ENCODE results near the gene OLIG2. TPM values are rescaled to one million over a fixed set of nuclear protein-coding genes. Genes with fewer than 3 reads are reported as not detected.
A peak's percentile ranks its signal among the peaks of the same experiment; 100 is the strongest.

Gene OLIG2
- total RNA-seq, 1 donor from 2014 or later = not detected

DNA sequence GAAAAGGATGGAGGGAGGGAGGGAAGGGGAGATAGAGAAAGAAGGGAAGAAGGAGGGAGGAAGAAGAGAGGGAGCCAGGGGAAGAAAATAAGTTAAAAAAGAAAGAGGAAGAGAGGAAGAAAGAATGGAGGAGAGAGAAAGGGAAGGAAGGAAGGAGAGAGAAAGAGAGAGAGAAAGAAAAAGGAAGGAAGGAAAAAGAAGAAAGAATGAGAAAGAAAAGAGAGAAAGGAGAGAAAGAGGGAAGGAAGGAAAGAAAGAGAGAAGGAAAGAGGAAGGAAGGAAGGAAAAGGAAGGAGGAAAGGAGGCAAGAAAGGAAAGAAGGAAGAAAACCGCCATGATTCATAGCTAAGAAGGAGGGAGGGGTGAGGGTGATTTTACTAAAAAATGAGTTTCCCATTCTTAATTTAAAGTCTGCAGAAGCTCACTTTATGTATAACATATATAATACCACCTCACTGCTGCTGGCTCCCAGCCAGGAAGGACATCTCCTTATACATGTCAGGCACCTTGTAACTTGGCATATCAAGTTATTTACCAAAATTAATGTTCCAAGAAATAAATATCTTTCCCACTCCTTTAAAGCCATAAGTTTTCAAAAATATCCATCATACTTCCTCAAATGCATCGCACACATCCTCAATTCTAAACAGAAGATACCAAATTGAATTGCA is 46.0 kb upstream of the OLIG2 start:
- H3K4me3 ChIP-seq = no peak overlapping the region
- H3K27ac ChIP-seq = no peak overlapping the region
- H3K27me3 ChIP-seq = no peaks in the 10 kb centered on the region
- no peak for DNase-seq (ENCODE audit: extremely low spot score in 2 of 2)
- no peaks in the 10 kb centered on the region for H3K36me3 ChIP-seq
- no peaks in the 10 kb centered on the region for H3K4me1 ChIP-seq
- intact Hi-C loops (cut with DNase I) = no loop called here
- H3K9me3 ChIP-seq = no peaks in the 10 kb centered on the region
- TF ChIP-seq POLR2AphosphoS5 (IDR thresholded peaks at IDR 0.05; ENCODE audit: insufficient read depth in 1 of 2, low read depth in 1 of 2) (no peak), POLR2A (IDR thresholded peaks at IDR 0.05) (no peak)
- TF ChIP-seq, protein P1, sequence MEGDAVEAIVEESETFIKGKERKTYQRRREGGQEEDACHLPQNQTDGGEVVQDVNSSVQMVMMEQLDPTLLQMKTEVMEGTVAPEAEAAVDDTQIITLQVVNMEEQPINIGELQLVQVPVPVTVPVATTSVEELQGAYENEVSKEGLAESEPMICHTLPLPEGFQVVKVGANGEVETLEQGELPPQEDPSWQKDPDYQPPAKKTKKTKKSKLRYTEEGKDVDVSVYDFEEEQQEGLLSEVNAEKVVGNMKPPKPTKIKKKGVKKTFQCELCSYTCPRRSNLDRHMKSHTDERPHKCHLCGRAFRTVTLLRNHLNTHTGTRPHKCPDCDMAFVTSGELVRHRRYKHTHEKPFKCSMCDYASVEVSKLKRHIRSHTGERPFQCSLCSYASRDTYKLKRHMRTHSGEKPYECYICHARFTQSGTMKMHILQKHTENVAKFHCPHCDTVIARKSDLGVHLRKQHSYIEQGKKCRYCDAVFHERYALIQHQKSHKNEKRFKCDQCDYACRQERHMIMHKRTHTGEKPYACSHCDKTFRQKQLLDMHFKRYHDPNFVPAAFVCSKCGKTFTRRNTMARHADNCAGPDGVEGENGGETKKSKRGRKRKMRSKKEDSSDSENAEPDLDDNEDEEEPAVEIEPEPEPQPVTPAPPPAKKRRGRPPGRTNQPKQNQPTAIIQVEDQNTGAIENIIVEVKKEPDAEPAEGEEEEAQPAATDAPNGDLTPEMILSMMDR (IDR thresholded peaks at IDR 0.05) = no peak

DNA sequence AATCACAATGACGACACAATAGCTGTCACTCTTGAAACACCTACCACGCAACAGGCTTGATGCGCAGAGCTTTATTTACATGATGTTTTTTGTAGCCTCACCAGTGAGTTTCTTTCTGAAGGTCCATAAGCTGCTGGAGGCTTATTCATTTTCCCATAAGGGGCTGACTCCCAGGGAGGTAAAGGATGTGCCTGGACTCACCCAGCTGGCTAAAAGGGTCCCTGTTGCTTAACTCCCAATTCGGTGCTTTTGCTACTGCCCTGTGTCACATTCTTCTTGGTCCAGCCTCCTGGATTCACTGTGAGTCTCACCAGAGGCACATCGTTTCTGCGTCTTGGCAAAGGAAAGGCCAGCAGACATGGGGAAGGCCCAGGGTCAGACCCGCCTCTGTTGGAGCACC is 44.6 kb upstream of the OLIG2 start:
- TF ChIP-seq, protein P1 (IDR thresholded peaks at IDR 0.05) = no peak
- TF ChIP-seq POLR2AphosphoS5 (IDR thresholded peaks at IDR 0.05; ENCODE audit: insufficient read depth in 1 of 2, low read depth in 1 of 2) = no peak
- TF ChIP-seq POLR2A (IDR thresholded peaks at IDR 0.05) = no peak
- H3K4me1 ChIP-seq = no peaks in the 10 kb centered on the region
- no peaks in the 10 kb centered on the region for H3K9me3 ChIP-seq
- H3K4me3 ChIP-seq = no peak overlapping the region
- intact Hi-C loops (cut with DNase I) = no loop called here
- no peak overlapping the region for H3K27ac ChIP-seq
- no peaks in the 10 kb centered on the region for H3K27me3 ChIP-seq
- peak in 1 of 2 donors; percentile 52 for DNase-seq (ENCODE audit: extremely low spot score in 2 of 2)
- no peaks in the 10 kb centered on the region for H3K36me3 ChIP-seq

DNA sequence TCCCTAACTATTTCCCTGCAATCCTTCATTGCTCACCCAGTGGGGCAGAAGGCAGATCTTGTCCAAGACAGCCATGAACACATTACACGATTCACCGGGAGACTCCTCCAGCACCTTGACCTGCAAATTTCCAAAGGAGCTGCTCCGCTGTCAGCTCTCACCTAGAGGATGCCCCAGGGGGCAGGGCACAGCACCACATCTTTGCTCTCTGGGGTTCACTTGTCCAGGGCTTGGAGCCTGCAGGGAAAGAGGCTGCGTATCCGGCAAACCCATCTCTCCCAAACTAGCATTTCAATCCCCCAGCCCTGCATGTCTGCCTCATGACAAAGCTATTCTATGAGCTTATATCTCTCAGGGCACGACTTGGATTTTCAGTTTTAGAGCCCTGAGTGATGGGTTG is 35.1 kb upstream of the OLIG2 start:
- TF ChIP-seq POLR2A (IDR thresholded peaks at IDR 0.05) = no peak
- TF ChIP-seq, protein P1 (IDR thresholded peaks at IDR 0.05) = no peak
- no peak for TF ChIP-seq POLR2AphosphoS5 (IDR thresholded peaks at IDR 0.05; ENCODE audit: insufficient read depth in 1 of 2, low read depth in 1 of 2)
- no peaks in the 10 kb centered on the region for H3K27me3 ChIP-seq
- intact Hi-C loops (cut with DNase I) = no loop called here
- no peaks in the 10 kb centered on the region for H3K9me3 ChIP-seq
- peak in 1 of 2 donors; percentile 29 for DNase-seq (ENCODE audit: extremely low spot score in 2 of 2)
- H3K27ac ChIP-seq = no peak overlapping the region
- no peaks in the 10 kb centered on the region for H3K4me1 ChIP-seq
- no peak overlapping the region for H3K4me3 ChIP-seq
- H3K36me3 ChIP-seq = no peaks in the 10 kb centered on the region

DNA sequence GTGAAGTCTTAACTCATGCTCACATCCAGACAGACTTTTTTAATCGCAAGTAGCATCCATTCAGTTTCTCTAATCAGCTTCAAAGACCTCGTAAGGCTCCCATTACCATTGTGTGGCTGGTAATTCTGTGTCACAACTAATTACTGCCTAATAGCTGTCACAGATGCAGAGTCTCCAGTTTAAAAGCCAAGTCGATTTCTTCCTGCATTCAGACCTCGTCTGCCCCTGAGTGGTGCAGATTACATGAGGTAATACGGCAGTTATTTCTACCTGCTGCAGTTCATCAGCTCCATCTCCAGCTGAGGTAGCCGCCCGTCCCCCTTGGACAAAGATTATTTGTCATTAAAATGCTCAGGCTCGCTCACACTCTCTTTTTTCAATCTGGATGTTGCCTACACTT is 34.4 kb upstream of the OLIG2 start:
- H3K4me3 ChIP-seq = no peak overlapping the region
- DNase-seq (ENCODE audit: extremely low spot score in 2 of 2) = peak in 1 of 2 donors; percentile 29
- TF ChIP-seq POLR2AphosphoS5 (IDR thresholded peaks at IDR 0.05; ENCODE audit: insufficient read depth in 1 of 2, low read depth in 1 of 2) = no peak
- TF ChIP-seq, protein P1 (IDR thresholded peaks at IDR 0.05) = no peak
- no peak for TF ChIP-seq POLR2A (IDR thresholded peaks at IDR 0.05)
- no peaks in the 10 kb centered on the region for H3K36me3 ChIP-seq
- intact Hi-C loops (cut with DNase I) = no loop called here
- no peaks in the 10 kb centered on the region for H3K27me3 ChIP-seq
- H3K27ac ChIP-seq = no peak overlapping the region
- no peaks in the 10 kb centered on the region for H3K4me1 ChIP-seq
- H3K9me3 ChIP-seq = no peaks in the 10 kb centered on the region

DNA sequence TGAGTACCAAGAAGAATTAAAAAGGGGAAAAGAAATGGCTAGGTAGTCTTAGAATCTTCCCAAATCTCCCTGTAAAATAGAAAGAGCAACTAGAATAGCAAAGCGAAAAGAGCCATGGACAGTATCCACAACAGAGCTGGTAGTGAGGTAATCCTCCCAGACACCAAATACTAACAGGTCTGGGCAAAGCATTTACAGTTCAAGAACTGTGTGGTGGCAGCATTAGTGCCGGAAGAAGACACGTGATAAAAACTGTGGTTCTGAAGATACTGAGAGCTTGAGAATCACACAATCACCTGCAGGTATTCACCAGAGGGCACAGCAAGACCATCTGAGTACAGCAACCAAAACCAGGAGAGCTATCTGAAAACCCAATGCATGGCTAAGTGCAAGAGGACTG is 31.8 kb upstream of the OLIG2 start:
- no peak for TF ChIP-seq POLR2AphosphoS5 (IDR thresholded peaks at IDR 0.05; ENCODE audit: insufficient read depth in 1 of 2, low read depth in 1 of 2)
- no peak for TF ChIP-seq POLR2A (IDR thresholded peaks at IDR 0.05)
- TF ChIP-seq, protein P1 (IDR thresholded peaks at IDR 0.05) = no peak
- DNase-seq (ENCODE audit: extremely low spot score in 2 of 2) = no peak
- H3K27me3 ChIP-seq = no peaks in the 10 kb centered on the region
- H3K9me3 ChIP-seq = no peaks in the 10 kb centered on the region
- no peaks in the 10 kb centered on the region for H3K4me1 ChIP-seq
- intact Hi-C loops (cut with DNase I) = no loop called here
- H3K4me3 ChIP-seq = no peak overlapping the region
- H3K36me3 ChIP-seq = no peaks in the 10 kb centered on the region
- H3K27ac ChIP-seq = no peak overlapping the region

Measured in vagina (tissue), 2 donors.